HepG2 (cell line): ENCODE results near the gene SLC17A5. TPM values are rescaled to one million over a fixed set of nuclear protein-coding genes. Genes with fewer than 3 reads are reported as not detected.
A peak's percentile ranks its signal among the peaks of the same experiment; 100 is the strongest.
"Not testable (repeated sequence)": the region's sequence is repeated elsewhere in the genome, so short reads cannot be mapped to it uniquely, and the experiment has no call there.

Source experiments
- ATAC-seq: fragments of 200-7000 bp; cut with Tn5 transposase; 3 replicates; pipeline ENCODE4 v1.9.1; 2020; ENCODE audit warnings: mild to moderate bottlenecking, moderate library complexity
- BruUV-seq: library from RNA; stranded (reverse); fragments of 400-500 nt; replicated peaks from 2 replicates; lab custom pipeline; 2021; lab: Mats Ljungman, UMichigan
- CTCF ChIA-PET: fragments of 300-600 bp; formaldehyde crosslinking; extraction: SDS; loops from one replicate; lab custom pipeline; 2021; ENCODE audit warnings: low total read pairs, inconsistent platforms, low intra/inter-chr PET ratio; lab: Yijun Ruan, JAX
- POLR2A ChIA-PET: fragments of 350-600 bp; sonication (Branson Sonifier 250); formaldehyde crosslinking; loops from one replicate; lab custom pipeline; 2020; ENCODE audit warnings: antibody characterized with exemption, inconsistent platforms; lab: Yijun Ruan, JAX
- DNase-seq: peaks from one replicate; pipeline ENCODE4 v3.0.0-alpha.2; 2015; ENCODE audit warnings: low spot score
- FAIRE-seq: peaks from 3 replicates; lab custom pipeline; 2011; peaks lifted over from hg19 to GRCh38; lab: Jason Lieb, UNC
- H2AFZ ChIP-seq: one replicate; pipeline ENCODE4 v1.6.1; 2011; ENCODE audit warnings: low read length, inconsistent platforms
- H3K27ac ChIP-seq: fragments of 300-600 bp; 3 replicates; pipeline ENCODE4 v1.8.0; 2011; ENCODE audit warnings: mixed run types, mild to moderate bottlenecking, mixed read lengths, low read length, inconsistent platforms; ENCODE audit not compliant: insufficient read depth; ENCODE audit errors: extremely low read length
- H3K27me3 ChIP-seq, 2 experiments: fragments of 200-600 bp in 1 of 2; 2 replicates in 1 of 2; 3 replicates in 1 of 2; pipeline versions ENCODE4 v1.6.0 to v1.8.0; 2011; ENCODE audit warnings: low read length in 2 of 2, mild to moderate bottlenecking in 2 of 2, moderate library complexity in 2 of 2, inconsistent platforms in 1 of 2; ENCODE audit not compliant: insufficient read depth in 2 of 2, control insufficient read depth in 1 of 2
- H3K36me3 ChIP-seq, 2 experiments: fragments of 200-600 bp in 1 of 2; replicated peaks in 1 of 2; 2 replicates in 1 of 2; 3 replicates in 1 of 2; pipeline versions ENCODE4 v1.5.1 to v1.8.0; 2011; ENCODE audit warnings: low read length in 2 of 2, inconsistent platforms in 1 of 2; ENCODE audit not compliant: insufficient read depth in 2 of 2, control insufficient read depth in 1 of 2
- H3K4me1 ChIP-seq: 2 replicates; pipeline ENCODE4 v1.5.1; 2012; ENCODE audit warnings: low read length, inconsistent platforms; ENCODE audit not compliant: insufficient read depth
- H3K4me2 ChIP-seq: 2 replicates; pipeline ENCODE4 v1.6.0; 2011; ENCODE audit warnings: low read depth, low read length, inconsistent platforms
- H3K4me3 ChIP-seq, 3 experiments: fragments of 200-600 bp in 1 of 3; sonication (generic), shearing (Covaris generic) in 1 of 3; replicated peaks in 1 of 3; 2 replicates each; pipeline ENCODE4 v1.5.1; 2011 to 2016; ENCODE audit warnings: low read length in 3 of 3, inconsistent platforms in 2 of 3, low read depth in 2 of 3, mild to moderate bottlenecking in 2 of 3, control low read depth in 1 of 3, mixed read lengths in 1 of 3; ENCODE audit not compliant: insufficient read depth in 1 of 3
- H3K79me2 ChIP-seq: one replicate; pipeline ENCODE4 v1.6.1; 2011; ENCODE audit warnings: low read length, inconsistent platforms; ENCODE audit not compliant: insufficient read depth
- H3K9ac ChIP-seq: 2 replicates; pipeline ENCODE4 v1.6.0; 2011; ENCODE audit warnings: mild to moderate bottlenecking, low read depth, low read length, inconsistent platforms; ENCODE audit not compliant: insufficient read depth
- H3K9me3 ChIP-seq: 2 replicates; pipeline ENCODE4 v1.5.1; 2012; ENCODE audit warnings: mild to moderate bottlenecking, low read length
- H4K20me1 ChIP-seq: 2 replicates; pipeline ENCODE4 v1.6.0; 2011; ENCODE audit warnings: inconsistent platforms, mild to moderate bottlenecking, low read length, moderate library complexity; ENCODE audit not compliant: insufficient read depth
- BCL6 ChIP-seq: IDR thresholded peaks from 2 replicates; pipeline ENCODE4 v1.6.1; 2016; ENCODE audit warnings: missing genetic modification reagents, missing compliant biosample characterization
- NR2F2 ChIP-seq: IDR thresholded peaks from 2 replicates; pipeline ENCODE4 v1.6.1; 2012; ENCODE audit warnings: low read depth, inconsistent platforms, borderline replicate concordance
- NR2F6 ChIP-seq, 2 experiments: IDR thresholded peaks; 2 replicates each; pipeline ENCODE4 v1.6.1; 2016; ENCODE audit warnings: antibody characterized with exemption in 1 of 2, mild to moderate bottlenecking in 1 of 2
- TRIM22 ChIP-seq: fragments of 450-650 bp; IDR thresholded peaks from 2 replicates; pipeline ENCODE4 v1.6.1; 2017
- WGBS: methylation state at CpG from one replicate; pipeline ENCODE4 v1.1.6; 2017; ENCODE audit warnings: low lambda C conversion rate; 5-methylcytosine and 5-hydroxymethylcytosine counted together
- in situ Hi-C: cut with HindIII; loops from 2 replicates; pipeline ENCODE4 v1.10.0; 2017; ENCODE audit warnings: low pct_unique_long_range_greater_than_20kb; ENCODE audit not compliant: extremely low pct_ligation_motif_present
- intact Hi-C: fragments of 100-400 bp; cut with micrococcal nuclease; formaldehyde crosslinking; loops from one replicate; pipeline ENCODE4 v1.10.0; 2022; ENCODE audit not compliant: unreplicated experiment
- polyA plus RNA-seq, 8 experiments: library from polyadenylated mRNA; depleted of rRNA in 3 of 8; stranded (reverse) in 7 of 8; unstranded in 1 of 8; fragments of >200 nt; fragmentation: Illumina TruSeq in 4 of 8; extraction: Trizol in 4 of 8; gene quantifications; 2 replicates each; pipeline versions ENCODE4 v1.2.1 to v1.2.3, GENCODE V29; 2011 to 2016; ENCODE audit warnings: low read depth in 4 of 8, missing spikeins in 1 of 8, mixed read lengths in 1 of 8; ENCODE audit not compliant: insufficient read depth in 1 of 8
- total RNA-seq, 5 experiments: library from RNA; depleted of rRNA; stranded (reverse); fragments of >200 nt; fragmentation: Illumina TruSeq; extraction: Trizol; gene quantifications; 2 replicates each; pipeline ENCODE4 v1.2.3, GENCODE V29; 2016; ENCODE audit warnings: low read depth in 1 of 5
- TF ChIP-seq, protein P1 (sequence below): sonication (generic); formaldehyde crosslinking; IDR thresholded peaks from 2 replicates; pipeline ENCODE4 v1.4.0; 2020; ENCODE audit warnings: missing genetic modification reagents
- TF ChIP-seq, protein P2 (sequence below): sonication (generic); formaldehyde crosslinking; IDR thresholded peaks from 2 replicates; pipeline ENCODE4 v1.4.0; 2020; ENCODE audit warnings: missing genetic modification reagents

The SLC17A5 gene
- total and polyA plus RNA-seq, 2 of the 13 experiments (the other 11 are each of a cell fraction or from before 2014, with no cell fraction given) = 18.3 to 20.5 TPM

- TF ChIP-seq, protein P1, sequence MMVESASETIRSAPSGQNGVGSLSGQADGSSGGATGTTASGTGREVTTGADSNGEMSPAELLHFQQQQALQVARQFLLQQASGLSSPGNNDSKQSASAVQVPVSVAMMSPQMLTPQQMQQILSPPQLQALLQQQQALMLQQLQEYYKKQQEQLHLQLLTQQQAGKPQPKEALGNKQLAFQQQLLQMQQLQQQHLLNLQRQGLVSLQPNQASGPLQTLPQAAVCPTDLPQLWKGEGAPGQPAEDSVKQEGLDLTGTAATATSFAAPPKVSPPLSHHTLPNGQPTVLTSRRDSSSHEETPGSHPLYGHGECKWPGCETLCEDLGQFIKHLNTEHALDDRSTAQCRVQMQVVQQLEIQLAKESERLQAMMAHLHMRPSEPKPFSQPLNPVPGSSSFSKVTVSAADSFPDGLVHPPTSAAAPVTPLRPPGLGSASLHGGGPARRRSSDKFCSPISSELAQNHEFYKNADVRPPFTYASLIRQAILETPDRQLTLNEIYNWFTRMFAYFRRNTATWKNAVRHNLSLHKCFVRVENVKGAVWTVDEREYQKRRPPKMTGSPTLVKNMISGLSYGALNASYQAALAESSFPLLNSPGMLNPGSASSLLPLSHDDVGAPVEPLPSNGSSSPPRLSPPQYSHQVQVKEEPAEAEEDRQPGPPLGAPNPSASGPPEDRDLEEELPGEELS = 0 out of 2 replicates have a peak, but pooled peaks have one; percentile 51
- TF ChIP-seq NR2F2 (peak; percentile 87), TRIM22 (no peak), BCL6 (peak; percentile 79), NR2F6 (IDR thresholded peaks at IDR 0.05) (peak; percentile 84), NR2F6 (CRISPR knock-in tag; IDR thresholded peaks at IDR 0.05) (peak; percentile 77)
Measured at GRCh38 chr6:73560182-73560732, 93.5 kb downstream of the SLC17A5 start (continued).

- H3K9me3 ChIP-seq, H4K20me1 ChIP-seq, H3K27ac ChIP-seq, H2AFZ ChIP-seq, BruUV-seq, H3K27me3 ChIP-seq, H3K79me2 ChIP-seq, H3K4me3 ChIP-seq, H3K36me3 ChIP-seq, intact Hi-C loops, ATAC-seq, CTCF ChIA-PET, FAIRE-seq, H3K9ac ChIP-seq, in situ Hi-C loops: not testable (repeated sequence)
- WGBS = 90% methylated on average over 12 of the region's 12 CpGs
- peak; percentile 18 for DNase-seq
- TF ChIP-seq, protein P2, sequence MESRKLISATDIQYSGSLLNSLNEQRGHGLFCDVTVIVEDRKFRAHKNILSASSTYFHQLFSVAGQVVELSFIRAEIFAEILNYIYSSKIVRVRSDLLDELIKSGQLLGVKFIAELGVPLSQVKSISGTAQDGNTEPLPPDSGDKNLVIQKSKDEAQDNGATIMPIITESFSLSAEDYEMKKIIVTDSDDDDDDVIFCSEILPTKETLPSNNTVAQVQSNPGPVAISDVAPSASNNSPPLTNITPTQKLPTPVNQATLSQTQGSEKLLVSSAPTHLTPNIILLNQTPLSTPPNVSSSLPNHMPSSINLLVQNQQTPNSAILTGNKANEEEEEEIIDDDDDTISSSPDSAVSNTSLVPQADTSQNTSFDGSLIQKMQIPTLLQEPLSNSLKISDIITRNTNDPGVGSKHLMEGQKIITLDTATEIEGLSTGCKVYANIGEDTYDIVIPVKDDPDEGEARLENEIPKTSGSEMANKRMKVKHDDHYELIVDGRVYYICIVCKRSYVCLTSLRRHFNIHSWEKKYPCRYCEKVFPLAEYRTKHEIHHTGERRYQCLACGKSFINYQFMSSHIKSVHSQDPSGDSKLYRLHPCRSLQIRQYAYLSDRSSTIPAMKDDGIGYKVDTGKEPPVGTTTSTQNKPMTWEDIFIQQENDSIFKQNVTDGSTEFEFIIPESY (CRISPR knock-in tag) = peak; percentile 84
- Histone ChIP-seq H3K4me2 (peak overlapping the region; percentile 7; the same call in 1 of the 2 replicates), H3K4me1 (peaks cover 53% of the 10 kb centered on the region)
- POLR2A ChIA-PET = interaction anchor here (1.1 to 4.4 kb wide), 3 partner anchors 27 to 38 kb away, joined by 3 to 27 read pairs (median 5); partner anchors contain the start of gene EEF1A1
Measured at GRCh38 chr6:73559399-73559794, 94.4 kb downstream of the SLC17A5 start.
